VCaP (cell line): ENCODE results near the gene TFDP1.

Experiments used
- H3K27ac ChIP-seq: fragments of 450-650 bp; 2 replicates; pipeline ENCODE4 v1.5.1; 2017
- CTCF ChIP-seq: fragments of 450-650 bp; conservative IDR thresholded peaks from 2 replicates; pipeline ENCODE4 v1.5.1; 2017; ENCODE audit warnings: mild to moderate bottlenecking, moderate library complexity

TFDP1 gene

DNA sequence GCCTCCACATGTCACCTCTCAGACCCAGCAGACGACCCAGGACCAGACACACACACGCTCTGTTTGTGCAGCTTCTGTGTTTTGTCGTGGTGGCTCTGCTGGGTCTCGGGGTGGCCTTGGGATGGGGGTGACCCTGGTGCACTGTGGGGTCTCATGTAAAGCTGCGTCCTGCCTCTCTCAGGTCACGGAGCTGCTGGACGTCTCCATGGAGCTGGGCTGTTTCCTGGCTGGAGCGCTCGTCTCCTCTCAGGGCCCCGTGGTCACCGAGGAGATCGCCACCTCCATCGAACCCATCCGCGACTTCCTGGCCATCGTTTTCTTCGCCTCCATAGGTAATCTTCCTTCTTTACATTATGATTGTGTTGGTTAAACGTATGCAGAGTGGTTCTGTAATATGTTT lies 45.4 kb upstream of the TFDP1 start:
- H3K27ac ChIP-seq = no peak overlapping the region
- no peak for TF ChIP-seq CTCF

DNA sequence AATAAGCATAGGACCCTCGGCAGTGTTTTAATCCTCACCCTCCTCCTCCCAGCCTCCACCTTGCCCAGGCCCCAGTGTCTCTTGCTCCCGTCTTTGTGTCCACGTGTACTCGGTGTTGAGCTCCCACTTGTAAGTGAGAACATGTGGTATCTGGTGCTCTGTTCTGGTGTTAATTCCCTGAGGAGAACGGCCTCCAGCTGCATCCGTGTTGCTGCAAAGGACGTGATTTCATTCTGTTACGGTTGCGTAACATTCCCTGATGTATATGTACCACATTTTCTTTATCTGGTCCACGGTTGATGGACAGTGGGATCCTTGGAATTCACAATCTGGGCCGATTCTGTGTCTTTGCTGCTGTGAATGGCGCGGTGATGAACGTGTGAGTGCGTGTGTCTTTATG lies 44.7 kb upstream of the TFDP1 start:
- TF ChIP-seq CTCF = no peak
- no peak overlapping the region for H3K27ac ChIP-seq

DNA sequence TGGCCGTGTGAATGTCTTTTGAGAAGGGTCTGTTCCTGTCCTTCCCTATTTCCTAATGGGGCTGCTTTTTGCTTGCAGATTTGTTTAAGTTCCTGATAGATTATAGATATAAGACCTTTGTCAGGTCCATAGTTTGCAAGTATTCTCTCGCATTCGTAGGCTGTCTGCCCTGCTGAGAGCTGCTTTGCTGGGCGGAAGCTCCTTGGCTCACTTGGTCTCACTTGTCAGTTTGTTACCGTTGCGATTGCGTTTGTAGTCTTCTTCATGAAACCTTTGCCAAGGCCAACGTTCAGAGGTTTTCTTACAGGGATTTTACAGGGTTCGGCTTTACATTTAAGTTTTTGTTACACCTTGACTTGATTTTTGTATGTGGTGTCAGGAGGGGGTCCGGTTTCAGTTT lies 44.0 kb upstream of the TFDP1 start:
- H3K27ac ChIP-seq = no peak overlapping the region
- no peak for TF ChIP-seq CTCF

DNA sequence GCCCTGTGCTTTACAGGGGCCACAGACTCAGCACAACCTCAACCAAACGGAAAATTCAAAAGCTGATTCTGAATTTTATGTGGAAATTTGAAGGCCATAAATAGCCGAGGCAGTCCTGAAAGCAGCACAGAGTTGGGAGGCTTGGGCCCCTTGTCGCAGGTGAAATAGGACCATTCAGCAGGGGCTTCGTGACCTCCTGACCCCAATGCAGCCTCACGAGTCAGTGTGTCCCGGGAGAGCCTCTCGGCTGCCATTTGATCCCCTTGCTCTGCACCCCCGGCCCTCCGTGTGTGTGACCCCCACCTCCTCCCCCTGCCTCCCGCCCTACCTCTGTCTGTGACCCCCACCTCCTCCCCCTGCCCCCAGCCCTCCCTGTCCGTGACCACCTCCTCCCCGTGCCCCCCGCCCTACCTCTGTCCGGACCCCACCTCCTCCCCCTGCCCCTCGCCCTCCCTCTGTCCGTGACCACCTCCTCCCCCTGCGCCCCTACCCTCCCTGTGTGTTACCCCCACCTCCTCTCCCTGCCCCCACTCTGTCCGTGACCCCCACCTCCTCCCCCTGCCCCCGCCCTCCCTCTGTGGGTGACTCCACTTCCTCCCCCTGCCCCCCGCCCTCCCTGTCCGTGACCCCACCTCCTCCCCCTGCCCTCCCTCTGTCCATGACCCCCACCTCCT lies 41.7 kb upstream of the TFDP1 start:
- TF ChIP-seq CTCF = no peak
- H3K27ac ChIP-seq = no peak overlapping the region

DNA sequence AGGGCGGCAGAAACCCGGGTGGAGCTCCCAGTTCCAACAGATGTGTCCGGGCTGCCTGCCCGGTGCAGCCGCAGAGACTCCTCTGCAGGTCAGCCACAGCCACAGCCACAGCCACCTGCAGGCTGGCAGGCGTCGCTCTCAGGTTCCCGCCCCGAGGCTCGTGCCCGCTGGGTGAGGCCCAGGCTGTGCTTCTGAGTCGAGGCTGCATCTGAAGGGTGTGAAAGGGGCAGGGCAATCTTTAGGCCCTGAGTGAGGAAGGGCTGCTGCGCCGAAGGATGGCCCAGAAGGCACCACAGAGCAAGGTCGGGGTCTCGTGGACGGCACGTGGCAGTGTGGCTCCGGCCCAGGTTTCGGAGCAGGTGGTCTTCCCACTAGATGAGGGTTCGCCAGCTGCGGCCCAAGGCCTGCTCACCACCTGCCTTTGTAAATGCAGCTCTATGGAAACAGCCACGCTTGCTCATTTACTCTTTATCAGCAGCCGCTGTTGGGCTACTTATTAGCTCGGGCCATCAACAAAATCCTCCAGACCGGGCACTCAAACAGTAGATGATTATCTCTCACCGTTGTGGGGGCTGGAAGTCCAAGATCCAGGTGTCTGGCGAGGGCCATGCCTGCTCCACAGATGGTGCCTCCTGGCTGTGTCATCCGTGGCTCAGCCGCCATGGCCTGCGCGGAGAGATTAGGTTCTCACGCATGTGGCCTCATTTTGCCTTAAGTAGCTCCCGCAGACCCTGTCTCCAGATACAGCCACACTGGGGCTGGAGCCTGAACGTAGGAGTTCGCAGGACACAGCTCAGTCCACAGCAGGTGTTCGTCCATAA lies 40.3 kb upstream of the TFDP1 start:
- TF ChIP-seq CTCF = no peak
- no peak overlapping the region for H3K27ac ChIP-seq

DNA sequence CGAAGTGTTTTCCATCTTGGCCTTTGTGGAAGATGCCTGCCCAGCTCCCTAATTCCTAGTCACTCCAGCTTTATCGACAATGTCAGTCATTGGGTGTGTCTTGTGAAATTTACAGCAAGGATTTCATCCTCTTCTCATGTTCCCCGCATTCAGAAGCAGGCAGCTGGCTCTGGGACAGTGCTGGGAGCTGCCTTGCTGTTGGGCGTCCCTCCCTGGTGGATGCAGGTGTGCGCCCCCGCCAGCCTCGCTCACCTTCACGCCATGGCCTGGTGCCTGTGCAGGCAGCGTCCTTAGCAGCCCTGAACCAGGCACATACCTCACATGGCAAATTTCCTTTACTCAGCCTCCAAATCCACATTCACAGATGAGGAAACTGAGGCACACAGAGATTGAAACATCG lies 39.7 kb upstream of the TFDP1 start:
- TF ChIP-seq CTCF = no peak
- H3K27ac ChIP-seq = no peak overlapping the region

DNA sequence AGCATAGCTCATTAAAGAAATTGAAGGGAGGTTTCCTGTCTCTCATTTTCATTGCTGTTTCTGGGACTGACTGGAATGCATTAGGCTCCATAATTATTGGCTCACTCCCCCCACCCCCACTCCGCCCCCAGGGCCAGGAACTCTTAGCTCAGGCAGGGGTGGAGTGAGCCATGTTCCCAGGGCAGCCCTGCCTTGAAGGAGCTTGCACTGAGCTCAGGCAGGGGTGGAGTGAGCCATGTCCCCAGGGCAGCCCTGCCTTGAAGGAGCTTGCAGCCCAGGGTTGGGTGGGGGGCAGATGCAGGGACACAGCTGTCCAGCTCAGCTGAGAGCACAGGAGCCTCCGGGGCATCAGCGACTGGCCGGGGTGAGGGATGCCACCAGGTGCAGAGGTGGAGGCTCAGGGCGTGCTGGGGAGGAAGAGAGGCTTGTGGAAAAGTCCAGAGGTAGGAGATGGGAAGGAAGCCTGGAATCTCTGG lies 39.1 kb upstream of the TFDP1 start:
- no peak for TF ChIP-seq CTCF
- H3K27ac ChIP-seq = no peak overlapping the region
